Left lobe of liver (tissue), 2 donors: Measurements from ENCODE around the gene JAK3. TPM values are rescaled to one million over a fixed set of nuclear protein-coding genes. Genes with fewer than 3 reads are reported as not detected.
"Not testable (repeated sequence)": the region's sequence is repeated elsewhere in the genome, so short reads cannot be mapped to it uniquely, and the experiment has no call there.

Experiments
- ATAC-seq: fragments of 200-7000 bp; cut with Tn5 transposase; one replicate; pipeline ENCODE4 v1.9.1; 2020; ENCODE audit warnings: mild to moderate bottlenecking, moderate library complexity
- DNase-seq: peaks from one replicate; pipeline ENCODE4 v3.0.0-alpha.2; 2020; ENCODE audit warnings: low spot score
- total RNA-seq: library from RNA; stranded (reverse); gene quantifications from one replicate; pipeline ENCODE4 v1.2.1, GENCODE V29; 2021
- donor health status: DM: no; HTN: no; CAD: no; lungs with moderate emphysema.
- donor health status: DM: no; HTN: yes; CAD: no.

JAK3 gene
- total RNA-seq, result 1.2 TPM

DNA sequence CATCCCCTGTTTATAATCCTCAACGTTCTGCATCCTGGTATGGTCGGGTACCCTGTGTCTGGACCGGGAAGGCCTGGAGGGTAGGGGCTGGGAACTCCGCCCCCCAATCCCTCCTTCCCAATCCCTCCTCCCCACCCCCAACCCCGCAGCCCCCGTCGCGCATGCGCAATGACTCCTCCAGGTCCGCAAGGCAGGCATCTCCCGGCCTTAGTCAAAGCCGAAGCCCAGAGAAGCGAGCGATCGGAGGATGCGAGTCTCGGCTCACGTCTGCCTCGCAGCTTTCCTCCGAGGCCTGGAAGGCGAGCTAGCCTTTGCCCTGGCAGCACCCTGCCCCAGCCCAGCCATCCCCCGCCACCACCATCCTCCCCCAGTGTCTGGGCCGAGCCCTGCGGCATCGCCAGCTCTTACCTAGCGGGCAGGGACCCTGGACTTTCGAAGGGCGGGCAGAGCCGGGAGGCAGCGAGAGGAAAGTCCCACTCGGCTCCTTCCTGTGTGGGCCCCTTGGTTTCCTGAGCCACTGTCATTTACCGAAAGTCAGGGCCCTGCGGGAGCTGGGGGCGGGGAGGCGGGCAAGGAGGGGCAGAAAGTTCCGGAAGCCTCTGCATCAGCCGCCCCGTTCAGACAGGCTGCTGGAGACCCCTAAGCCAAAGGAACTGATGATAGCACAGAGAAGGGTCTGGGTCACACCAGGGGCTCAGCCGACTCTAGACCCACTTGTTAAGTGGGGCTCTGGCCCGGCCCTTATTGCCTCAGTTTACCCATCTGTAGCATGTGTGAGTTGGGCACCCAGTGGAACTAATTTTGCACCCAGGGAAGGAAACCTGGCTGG is at the start of gene JAK3:
JAK3 (minus strand) TSS at position 445 of the 829 bp plus-strand sequence. CDS start 3,565 bp downstream, outside the sequence.
- peak; percentile 58 for DNase-seq

DNA sequence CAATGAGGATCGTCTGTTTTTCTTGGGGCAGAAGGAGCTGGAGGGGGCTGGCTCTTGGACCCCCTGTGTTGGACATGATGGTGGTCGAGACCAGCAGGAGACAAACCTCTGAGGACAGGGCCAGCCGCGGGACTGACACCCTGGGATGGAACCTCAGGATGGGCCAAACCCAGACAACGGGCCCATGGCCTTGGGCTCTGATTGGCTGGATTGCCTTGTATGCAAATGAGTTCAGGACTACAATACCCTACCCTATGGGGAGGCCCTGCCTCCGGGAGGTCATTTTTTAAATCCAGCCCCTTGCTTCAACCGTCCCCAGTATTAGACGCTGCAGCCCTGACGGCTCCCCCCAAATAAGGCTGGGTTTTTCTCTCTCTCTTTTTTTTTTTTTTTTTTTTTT is 46.0 kb upstream of the JAK3 start:
- DNase-seq, result no peak
- ATAC-seq, result no peak

More for the DNA sequence above, at the start of gene JAK3:
- peak; percentile 56 for ATAC-seq

DNA sequence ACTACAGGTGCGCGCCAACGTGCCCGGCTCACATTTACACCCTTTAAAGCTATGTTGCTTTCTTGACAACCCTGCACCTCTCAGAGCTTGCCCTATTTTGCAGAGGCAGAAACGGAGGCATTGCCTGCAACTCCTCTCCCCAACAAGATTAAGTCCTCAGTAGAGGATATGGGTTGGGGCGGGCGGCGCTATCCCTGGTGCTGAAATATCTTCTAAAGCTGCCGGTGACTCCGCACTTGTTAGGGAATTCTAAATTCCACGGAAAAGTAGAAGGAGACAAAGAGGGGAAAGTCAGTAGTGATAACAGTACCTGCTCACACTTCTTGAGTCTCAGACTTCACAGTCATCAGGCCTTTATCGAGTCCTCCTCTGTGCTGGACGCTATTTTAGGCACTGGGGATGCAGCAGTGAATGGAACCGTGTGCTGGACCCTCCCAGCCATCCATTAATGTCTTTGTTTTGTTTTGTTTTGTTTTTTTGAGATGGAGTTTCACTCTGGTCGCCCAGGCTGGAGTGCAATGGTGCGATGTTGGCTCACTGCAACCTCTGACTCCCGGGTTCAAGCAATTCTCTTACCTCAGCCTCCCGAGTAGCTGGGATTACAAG is 41.9 kb upstream of the JAK3 start:
- ATAC-seq (peak; percentile 55), DNase-seq (no peak)

DNA sequence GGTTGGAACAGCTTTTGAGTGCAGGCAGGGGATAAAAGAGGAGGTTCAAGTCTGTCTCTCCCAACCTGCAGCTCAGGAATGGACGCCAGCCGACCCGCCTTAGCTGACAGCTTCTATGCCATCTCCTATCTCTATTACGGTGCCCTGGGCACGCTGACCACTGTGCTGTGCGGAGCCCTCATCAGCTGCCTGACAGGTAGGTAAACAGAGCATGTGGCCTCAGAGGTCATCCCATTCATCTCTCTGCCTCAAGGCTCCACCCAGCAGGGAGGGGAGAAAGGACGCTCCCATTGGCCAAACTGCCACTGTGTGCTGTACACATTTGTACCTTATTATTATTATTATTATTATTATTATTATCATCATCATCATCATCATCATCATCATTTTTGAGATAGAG is 40.5 kb upstream of the JAK3 start:
- ATAC-seq (no peak), DNase-seq (no peak)

DNA sequence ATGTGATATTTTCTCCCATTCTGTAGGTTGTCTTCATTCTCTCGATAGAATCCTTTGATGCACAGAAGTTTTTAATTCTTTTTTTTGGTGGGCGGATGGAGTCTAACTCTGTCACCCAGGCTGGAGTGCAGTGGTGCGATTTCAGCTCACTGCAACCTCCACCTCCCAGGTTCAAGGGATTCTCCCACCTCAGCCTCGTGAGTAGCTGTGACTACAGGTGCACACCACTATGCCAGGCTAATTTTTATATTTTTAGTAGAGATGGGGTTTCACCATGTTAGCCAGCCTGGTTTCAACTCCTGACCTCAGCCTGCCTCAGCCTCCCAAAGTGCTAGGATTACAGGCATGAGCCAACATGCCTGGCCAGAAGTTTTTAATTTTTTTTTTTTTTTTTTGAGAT is 39.4 kb upstream of the JAK3 start:
- ATAC-seq, DNase-seq: not testable (repeated sequence)

DNA sequence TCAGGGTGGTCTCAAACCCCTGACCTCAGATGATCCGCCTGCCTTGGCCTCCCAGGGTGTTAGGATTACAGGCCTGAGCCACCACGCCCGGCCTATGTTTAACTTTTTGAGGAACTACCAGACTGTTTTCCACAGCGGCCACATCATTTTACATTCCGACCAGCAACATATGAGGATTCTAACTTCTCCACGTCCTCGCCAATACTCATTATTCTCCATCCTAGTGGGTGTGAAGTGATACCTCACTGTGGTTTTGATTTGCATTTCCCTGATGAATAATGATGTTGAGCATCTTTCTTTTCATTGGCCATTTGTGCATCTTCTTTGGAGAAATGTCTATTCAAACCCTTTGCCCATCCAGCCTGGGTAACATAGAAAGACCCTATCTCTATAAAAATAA is 38.7 kb upstream of the JAK3 start:
- DNase-seq (no peak), ATAC-seq (no peak)

DNA sequence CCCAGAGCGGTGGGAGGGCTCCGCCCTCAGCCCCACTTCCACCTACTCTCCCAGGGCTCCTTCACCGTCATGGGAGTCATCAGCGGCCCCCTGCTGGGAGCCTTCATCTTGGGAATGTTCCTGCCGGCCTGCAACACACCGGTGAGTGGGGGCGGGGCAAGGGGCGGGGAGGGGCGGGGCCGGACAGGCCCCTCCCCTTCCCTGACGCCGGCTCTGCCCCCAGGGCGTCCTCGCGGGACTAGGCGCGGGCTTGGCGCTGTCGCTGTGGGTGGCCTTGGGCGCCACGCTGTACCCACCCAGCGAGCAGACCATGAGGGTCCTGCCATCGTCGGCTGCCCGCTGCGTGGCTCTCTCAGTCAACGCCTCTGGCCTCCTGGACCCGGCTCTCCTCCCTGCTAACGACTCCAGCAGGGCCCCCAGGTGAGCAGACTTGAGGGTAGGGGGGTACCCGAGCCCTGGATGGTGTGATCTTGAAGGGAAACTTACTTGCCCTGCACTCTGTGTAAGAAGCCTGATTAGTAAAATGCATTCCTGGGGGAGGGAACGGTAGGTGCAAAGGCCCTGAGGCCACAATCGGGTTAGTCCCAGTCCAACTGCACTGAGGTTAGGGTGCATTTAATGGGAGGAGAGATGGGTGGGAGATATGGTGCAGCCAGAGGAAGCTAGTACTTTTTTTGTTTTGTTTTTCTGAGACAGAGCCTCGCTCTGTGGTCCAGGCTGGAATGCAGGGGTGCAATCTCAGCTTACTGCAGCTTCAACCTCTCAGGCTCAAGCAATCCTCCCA is 36.0 kb upstream of the JAK3 start:
- no peak for DNase-seq

DNA sequence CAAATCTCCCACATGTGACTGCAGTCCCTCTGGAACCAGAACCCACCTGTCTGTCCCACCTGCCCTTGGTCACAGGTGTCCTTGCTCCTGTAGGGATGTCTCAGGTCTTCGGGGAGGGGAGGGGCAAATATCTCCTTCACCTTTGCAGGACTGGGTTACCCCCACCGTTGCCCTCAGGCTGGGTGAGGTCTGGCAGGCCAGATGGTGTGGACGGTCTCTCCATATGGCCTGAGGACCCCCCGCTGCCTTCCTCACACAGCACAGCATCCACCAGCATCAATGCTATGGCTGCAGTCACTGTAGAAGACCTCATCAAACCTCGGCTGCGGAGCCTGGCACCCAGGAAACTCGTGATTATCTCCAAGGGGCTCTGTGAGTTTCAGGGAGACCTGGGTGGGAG is 33.9 kb upstream of the JAK3 start:
- DNase-seq, result no peak
- ATAC-seq, result no peak

More for the DNA sequence above, 36.0 kb upstream of the JAK3 start:
- no peak for ATAC-seq

DNA sequence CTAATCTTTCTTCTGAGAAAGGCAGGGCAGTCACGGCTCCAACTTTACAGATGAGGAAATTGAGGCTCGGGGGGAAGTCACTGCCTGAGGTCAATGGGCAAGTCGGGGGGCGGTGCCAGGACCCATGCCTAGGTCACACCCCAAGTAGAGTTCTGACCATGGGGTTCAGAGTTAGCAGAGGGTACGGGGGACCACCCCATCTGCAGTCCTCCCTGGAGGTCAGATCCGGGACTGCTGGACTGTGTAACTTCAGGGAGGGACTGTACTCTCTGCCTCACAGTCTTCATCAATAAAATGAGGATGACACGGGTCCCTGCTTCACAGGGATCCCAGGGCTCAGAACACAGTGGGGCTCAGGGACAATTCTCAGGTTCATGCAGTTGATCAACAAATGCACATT is 31.7 kb upstream of the JAK3 start:
- DNase-seq (no peak), ATAC-seq (no peak)

DNA sequence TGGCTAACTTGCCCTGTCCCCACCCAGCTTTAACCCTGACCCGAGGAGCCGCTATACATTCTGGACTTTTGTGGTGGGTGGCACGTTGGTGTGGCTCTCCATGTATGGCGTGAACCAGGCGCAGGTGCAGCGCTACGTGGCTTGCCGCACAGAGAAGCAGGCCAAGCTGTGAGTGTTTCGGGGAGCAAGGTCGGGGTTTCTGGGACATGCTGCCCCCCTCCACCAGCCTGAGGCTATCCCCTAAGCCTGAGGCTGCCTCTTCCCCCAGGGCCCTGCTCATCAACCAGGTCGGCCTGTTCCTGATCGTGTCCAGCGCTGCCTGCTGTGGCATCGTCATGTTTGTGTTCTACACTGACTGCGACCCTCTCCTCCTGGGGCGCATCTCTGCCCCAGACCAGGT is 29.9 kb upstream of the JAK3 start:
- DNase-seq (no peak), ATAC-seq (no peak)

DNA sequence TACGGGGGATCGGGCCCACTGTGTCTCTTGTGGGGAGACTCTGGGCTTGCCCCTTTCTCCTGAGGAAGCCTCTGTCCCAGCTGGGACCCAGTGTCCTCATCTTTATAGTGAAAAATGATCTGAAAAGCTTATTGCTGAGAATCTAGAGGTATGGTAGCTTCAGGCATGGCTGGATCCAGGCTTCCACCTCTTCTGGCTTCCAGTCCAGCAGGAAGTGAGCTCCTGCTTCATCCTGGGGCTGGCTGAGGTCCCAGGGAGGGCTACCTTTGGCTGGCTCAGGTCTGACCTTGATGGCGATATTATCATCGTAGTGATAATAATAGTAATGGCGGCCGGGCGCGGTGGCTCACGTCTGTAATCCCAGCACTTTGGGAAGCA is 27.0 kb upstream of the JAK3 start:
- DNase-seq (no peak), ATAC-seq (no peak)

DNA sequence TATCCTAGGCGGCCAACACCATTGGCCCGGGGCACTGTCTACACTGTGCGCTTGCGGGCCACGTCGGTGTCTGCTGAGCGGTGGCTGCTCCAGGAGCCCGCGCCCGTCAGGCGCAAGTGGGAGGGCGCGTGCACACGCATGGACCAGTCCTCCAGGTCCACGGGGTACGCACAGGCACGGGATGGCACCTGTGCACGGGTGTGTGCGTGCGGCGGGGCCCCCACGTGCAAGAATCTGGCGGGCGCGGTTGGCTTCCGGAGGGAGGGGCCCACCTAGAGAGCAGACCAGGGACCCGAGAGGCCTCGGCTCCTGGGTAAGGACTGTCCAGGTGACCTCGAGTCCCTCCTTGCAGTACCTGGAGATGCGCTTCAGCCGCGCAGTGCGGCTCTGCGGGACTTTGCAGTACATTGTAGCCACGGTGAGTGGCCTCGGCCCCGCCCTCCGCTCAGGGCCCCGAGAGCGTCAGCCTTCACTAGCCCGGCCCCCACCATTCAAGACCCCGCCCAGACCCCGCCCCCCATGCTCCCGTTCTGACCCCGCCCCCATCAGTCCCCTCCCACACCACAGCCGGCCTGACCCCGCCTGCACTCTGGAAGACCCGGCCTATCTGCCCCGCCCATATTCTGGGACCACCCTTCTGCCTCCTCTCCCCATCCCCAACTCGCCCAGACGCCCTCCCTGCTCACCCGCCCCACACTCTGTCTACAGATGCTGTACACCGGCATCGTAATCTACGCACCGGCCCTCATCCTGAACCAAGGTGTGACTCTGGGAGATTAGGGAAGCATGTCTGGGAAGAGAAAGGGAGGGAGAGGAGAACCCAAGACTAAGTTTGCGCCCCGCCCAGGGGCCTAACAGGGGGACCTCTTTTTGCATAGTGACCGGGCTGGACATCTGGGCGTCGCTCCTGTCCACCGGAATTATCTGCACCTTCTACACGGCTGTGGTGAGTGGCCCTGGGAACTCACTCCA is 26.3 kb upstream of the JAK3 start:
- DNase-seq, result no peak
- no peak for ATAC-seq

DNA sequence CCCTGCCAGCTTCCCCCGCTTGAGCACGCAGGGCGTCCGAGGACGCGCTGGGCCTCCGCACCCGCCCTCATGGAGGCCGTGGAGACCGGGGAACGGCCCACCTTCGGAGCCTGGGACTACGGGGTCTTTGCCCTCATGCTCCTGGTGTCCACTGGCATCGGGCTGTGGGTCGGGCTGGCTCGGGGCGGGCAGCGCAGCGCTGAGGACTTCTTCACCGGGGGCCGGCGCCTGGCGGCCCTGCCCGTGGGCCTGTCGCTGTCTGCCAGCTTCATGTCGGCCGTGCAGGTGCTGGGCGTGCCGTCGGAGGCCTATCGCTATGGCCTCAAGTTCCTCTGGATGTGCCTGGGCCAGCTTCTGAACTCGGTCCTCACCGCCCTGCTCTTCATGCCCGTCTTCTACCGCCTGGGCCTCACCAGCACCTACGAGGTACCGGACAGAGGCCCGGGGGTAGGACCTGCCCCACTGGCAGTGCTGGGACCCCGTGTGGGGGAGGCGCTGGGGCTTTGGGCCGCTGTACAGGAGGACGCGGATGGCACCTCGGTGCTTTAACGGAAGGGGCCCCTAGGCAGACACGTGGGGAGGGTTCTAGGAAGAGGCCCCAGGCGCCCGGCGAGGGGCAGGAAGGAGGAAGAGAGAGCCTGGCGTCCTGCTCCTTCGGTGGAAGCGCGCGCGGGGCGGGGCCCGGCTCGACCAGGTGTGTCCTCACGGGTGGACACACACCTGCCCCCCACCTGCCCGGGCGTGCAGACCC is 24.6 kb upstream of the JAK3 start:
- ATAC-seq (no peak), DNase-seq (no peak)

DNA sequence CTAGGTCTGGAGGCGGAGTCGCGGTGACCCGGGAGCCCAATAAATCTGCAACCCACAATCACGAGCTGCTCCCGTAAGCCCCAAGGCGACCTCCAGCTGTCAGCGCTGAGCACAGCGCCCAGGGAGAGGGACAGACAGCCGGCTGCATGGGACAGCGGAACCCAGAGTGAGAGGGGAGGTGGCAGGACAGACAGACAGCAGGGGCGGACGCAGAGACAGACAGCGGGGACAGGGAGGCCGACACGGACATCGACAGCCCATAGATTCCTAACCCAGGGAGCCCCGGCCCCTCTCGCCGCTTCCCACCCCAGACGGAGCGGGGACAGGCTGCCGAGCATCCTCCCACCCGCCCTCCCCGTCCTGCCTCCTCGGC is 24.1 kb upstream of the JAK3 start, which contains the start of gene SLC5A5:
SLC5A5 (plus strand) TSS at position 68 of the 373 bp plus-strand sequence. CDS start 375 bp downstream, outside the sequence.
- DNase-seq, result no peak
- no peak for ATAC-seq

DNA sequence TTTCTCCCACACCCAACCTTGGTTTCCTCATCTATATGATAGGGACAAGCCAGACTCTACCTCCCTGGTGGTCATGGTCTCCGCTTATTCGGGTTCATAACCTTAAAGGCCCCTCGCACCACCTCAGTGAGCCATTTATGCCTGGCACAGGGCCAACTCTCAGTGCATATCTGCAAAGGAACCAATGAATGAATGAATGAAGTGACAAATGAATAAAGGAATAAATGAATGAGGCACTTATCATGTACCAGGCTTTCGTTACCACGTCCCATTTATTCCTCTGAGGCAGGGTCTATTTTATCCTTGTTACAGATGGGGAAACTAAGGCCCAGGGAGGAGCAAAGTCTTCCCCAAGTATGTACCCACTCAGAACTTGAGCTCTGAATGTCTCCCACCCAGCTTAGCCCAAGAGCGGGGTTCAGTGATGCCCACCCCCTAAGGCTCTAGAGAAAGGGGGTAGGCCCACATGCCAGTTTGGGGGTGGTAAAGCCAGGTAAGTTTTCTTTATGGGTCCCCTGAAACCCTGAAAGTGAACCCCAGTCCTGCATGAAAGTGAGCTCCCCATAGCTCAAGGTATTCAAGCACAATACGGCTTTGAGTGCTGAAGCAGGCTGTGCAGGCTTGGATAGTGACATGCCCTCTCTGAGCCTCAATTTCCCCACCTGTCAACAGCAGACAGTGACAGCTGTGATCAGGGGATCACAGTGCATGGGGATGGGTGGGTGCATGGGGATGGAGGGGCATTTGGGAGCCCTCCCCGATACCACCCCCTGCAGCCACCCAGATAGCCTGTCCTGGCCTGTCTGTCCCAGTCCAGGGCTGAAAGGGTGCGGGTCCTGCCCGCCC is 23.5 kb upstream of the JAK3 start:
- DNase-seq (no peak), ATAC-seq (no peak)

DNA sequence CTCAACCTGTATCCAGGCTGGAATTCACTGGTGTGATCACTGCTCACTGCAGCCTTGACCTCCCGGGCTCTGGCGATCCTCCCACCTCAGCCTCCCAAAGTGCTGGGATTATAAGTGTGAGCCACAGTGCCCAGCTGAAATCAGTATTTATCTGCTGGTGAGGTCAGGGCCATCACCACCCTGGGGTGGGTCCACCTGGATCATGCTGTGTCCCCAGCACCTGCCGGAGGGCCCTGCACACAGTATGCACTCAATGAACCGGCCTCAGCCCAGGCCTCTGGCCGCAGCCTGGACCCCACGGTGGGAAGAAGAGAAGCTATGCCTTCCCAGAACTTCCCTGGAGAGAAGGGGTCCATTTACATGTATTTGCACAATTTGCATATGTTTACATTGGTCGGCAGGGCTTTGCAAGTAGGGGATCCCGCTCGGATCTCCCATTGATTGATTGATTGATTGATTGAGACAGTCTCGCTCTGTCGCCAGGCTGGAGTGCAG is 21.4 kb upstream of the JAK3 start:
- DNase-seq (no peak), ATAC-seq (no peak)

DNA sequence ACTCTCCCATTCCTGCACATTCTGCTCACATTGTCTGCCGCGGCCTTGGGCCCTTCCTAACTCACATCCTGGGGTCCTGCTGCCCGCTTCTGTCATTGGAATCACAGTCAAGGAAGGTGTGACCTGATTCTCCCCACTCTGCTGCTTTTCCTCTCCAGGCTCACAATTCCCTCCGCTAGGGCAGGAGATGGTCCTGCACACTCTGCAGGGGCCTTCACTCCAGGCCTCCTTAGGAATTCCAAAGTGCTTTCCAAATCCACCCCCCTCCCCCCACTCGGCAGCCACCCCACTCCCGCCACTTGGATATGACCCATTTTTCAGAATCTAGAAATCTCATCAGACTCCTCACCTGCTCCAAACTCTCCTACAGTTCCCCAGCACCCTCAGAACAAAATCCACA is 20.9 kb upstream of the JAK3 start:
- DNase-seq (no peak), ATAC-seq (no peak)

DNA sequence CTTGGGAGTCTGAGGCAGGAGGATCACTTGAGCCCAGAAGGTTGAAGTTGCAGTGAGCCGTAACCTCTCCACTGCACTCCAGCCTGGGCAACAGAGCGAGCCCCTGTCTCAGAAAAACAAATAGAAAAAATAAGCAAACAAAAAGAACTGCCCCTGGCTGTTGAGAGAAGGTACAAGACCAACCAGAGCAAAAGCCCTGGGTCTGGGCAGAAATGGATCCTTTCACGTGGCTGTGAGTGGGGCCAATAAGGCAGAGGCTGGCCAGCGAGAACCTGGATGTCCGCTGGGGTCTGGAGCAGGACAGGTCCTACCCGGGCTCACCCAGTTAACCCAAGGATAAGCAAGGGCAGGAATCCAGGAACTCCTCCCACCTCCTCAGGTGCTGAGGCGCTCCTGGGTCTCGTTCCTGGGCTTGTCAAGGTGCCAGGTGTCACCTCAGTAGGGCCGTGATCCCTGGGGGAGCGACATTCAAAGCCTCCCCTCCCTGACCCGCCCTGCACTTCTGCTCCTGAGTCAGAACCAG is 19.2 kb upstream of the JAK3 start:
- DNase-seq (no peak), ATAC-seq (no peak)
